ENCODE data around the gene GNG12. TPM values are rescaled to one million over a fixed set of nuclear protein-coding genes. Genes with fewer than 3 reads are reported as not detected.

Gene GNG12
- total and polyA plus RNA-seq, 12 donors = 15.3 to 121 (median 84.7) TPM

DNA sequence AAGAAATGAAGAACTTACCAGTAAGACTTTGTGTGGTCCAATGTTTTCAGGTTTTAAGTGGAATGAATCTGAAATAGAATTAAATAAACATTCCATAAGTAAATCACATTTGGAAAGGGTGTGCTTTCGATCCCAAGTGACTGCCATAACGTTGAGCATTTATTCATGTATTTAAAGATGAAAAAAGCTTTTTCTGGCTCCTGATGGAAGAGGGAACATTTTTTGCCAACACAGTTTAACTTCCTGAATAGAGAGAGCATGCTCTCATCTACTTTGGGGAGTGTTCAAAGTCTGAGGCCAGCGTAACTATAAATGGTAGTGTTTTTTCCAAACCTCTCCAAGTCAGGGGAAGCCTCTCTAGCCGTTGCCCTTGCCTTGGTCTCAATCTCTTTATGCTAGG is 55.8 kb downstream of the GNG12 start:
- no peak for DNase-seq
- H3K27ac ChIP-seq = no peak overlapping the region
- H3K36me3 ChIP-seq (replicated peaks in 1 of 2) = no peaks in the 10 kb centered on the region
- intact Hi-C loops (cut with DNase I) = loop anchor here in 1 of 2 donors (10.0 kb wide), 1 partner anchor 337 kb away; no protein-coding TSS in a partner anchor
- TF ChIP-seq, protein P1, sequence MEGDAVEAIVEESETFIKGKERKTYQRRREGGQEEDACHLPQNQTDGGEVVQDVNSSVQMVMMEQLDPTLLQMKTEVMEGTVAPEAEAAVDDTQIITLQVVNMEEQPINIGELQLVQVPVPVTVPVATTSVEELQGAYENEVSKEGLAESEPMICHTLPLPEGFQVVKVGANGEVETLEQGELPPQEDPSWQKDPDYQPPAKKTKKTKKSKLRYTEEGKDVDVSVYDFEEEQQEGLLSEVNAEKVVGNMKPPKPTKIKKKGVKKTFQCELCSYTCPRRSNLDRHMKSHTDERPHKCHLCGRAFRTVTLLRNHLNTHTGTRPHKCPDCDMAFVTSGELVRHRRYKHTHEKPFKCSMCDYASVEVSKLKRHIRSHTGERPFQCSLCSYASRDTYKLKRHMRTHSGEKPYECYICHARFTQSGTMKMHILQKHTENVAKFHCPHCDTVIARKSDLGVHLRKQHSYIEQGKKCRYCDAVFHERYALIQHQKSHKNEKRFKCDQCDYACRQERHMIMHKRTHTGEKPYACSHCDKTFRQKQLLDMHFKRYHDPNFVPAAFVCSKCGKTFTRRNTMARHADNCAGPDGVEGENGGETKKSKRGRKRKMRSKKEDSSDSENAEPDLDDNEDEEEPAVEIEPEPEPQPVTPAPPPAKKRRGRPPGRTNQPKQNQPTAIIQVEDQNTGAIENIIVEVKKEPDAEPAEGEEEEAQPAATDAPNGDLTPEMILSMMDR (IDR thresholded peaks at IDR 0.05) = no peak
- no peak for TF ChIP-seq POLR2A (IDR thresholded peaks at IDR 0.05)
- no peak overlapping the region for H3K4me3 ChIP-seq
- no peaks in the 10 kb centered on the region for H3K4me1 ChIP-seq (replicated peaks in 1 of 2)
- no peaks in the 10 kb centered on the region for H3K9me3 ChIP-seq (replicated peaks in 1 of 3)
- H3K27me3 ChIP-seq = no peaks in the 10 kb centered on the region
- WGBS, 4 donors = 70 to 79% (median 76%) methylated on average over 4 of the region's 4 CpGs

DNA sequence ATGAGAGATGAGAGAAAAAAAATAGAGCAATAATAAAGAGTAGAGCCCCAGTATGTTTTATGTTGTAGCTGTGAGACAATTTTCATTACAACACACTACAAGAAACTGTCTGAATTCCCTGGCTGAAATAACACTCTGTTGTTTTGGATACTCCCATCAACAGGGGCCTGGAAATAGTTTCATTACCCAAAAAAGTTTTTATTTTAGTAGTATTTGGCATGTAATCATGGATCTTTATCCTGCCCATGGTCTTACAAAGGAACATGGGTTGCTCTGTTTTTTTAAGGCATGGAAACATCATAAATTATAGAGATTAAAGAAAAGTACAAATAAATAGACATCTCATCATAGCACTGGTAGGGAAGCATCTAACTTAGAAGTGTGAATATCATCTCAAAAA is 56.3 kb downstream of the GNG12 start:
- DNase-seq = no peak
- Histone ChIP-seq H3K4me3 (no peak overlapping the region), H3K27ac (no peak overlapping the region), H3K4me1 (replicated peaks in 1 of 2) (no peaks in the 10 kb centered on the region), H3K9me3 (replicated peaks in 1 of 3) (no peaks in the 10 kb centered on the region), H3K36me3 (replicated peaks in 1 of 2) (no peaks in the 10 kb centered on the region), H3K27me3 (no peaks in the 10 kb centered on the region)
- TF ChIP-seq POLR2A (IDR thresholded peaks at IDR 0.05) = no peak
- TF ChIP-seq, protein P1 (IDR thresholded peaks at IDR 0.05) = no peak
- intact Hi-C loops (cut with DNase I) = loop anchor here in 1 of 2 donors (10.0 kb wide), 1 partner anchor 338 kb away; no protein-coding TSS in a partner anchor

DNA sequence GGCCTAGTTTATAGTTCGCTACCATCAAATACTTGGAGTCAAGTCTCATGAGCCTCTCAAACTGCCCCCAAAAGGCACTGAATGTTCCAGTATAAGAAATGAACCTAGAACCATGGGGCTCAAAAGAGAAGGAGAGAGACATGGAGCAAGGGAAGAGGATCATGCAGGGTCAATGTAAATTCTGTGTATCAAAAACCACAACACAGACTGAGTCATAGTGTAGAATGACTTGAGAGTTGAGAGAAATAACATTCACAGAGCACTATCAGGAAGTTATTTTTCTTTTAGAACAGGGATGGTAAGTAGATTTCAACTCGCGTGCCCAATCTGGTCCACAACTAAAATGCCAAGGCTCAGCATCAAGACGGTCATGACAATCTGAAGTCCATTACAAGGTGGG is 59.8 kb downstream of the GNG12 start:
- no peak for TF ChIP-seq POLR2A (IDR thresholded peaks at IDR 0.05)
- TF ChIP-seq, protein P1 (IDR thresholded peaks at IDR 0.05) = no peak
- Histone ChIP-seq H3K36me3 (replicated peaks in 1 of 2) (no peaks in the 10 kb centered on the region), H3K27ac (no peak overlapping the region), H3K4me1 (replicated peaks in 1 of 2) (no peaks in the 10 kb centered on the region), H3K4me3 (no peak overlapping the region), H3K27me3 (no peaks in the 10 kb centered on the region), H3K9me3 (replicated peaks in 1 of 3) (no peaks in the 10 kb centered on the region)
- no peak for DNase-seq
- 92 to 99% (median 94%) methylated on average over 4 of the region's 4 CpGs for WGBS, 4 donors
- intact Hi-C loops (cut with DNase I) = loop anchor here in 1 of 2 donors (10.0 kb wide), 1 partner anchor 341 kb away; no protein-coding TSS in a partner anchor

DNA sequence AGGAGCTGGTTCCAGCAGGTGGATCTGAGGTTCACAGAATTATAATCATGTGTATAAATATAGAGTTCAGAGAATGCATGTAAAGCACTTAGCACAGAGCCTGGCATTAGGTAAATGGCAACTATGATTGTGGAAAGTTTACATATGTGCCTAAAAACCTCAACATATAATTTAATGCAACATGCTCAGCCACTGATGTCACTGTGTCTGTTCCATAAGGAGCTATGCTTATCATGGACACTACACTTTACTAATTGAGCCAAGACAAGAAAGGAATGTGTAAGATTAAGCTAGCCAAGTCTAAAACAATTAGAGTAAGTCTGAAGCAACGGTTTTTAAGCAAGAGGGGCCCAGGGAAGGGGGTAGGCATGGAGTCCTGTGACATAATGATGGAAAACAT is 61.5 kb downstream of the GNG12 start:
- H3K9me3 ChIP-seq (replicated peaks in 1 of 3) = no peaks in the 10 kb centered on the region
- no peaks in the 10 kb centered on the region for H3K36me3 ChIP-seq (replicated peaks in 1 of 2)
- intact Hi-C loops (cut with DNase I) = loop anchor here in 1 of 2 donors (10.0 kb wide), 1 partner anchor 343 kb away; no protein-coding TSS in a partner anchor
- H3K4me3 ChIP-seq = no peak overlapping the region
- H3K27ac ChIP-seq = no peak overlapping the region
- H3K4me1 ChIP-seq (replicated peaks in 1 of 2) = peaks cover 2 to 3% of the 10 kb centered on the region in 2 donors
- H3K27me3 ChIP-seq = no peaks in the 10 kb centered on the region
- no peak for DNase-seq
- TF ChIP-seq, protein P1 (IDR thresholded peaks at IDR 0.05) = no peak
- TF ChIP-seq POLR2A (IDR thresholded peaks at IDR 0.05) = no peak
- 47 to 67% (median 51%) methylated on average over 1 of the region's 1 CpG for WGBS, 4 donors

All from adrenal gland (tissue), 12 donors.